H1 (cell line): ENCODE measurements around the gene NETO2. TPM values are rescaled to one million over a fixed set of nuclear protein-coding genes. Genes with fewer than 3 reads are reported as not detected.

Experiments
- CTCF ChIA-PET: fragments of 300-600 bp; sonication (Branson Sonifier 250); formaldehyde crosslinking; loops from one replicate; lab custom pipeline; 2021; ENCODE audit not compliant: partially characterized antibody; lab: Charles Lee
- POLR2A ChIA-PET: fragments of 300-600 bp; sonication (Branson Sonifier 250); formaldehyde crosslinking; loops from one replicate; lab custom pipeline; 2021; ENCODE audit warnings: inconsistent platforms; ENCODE audit not compliant: partially characterized antibody; lab: Charles Lee
- DNase-seq, 2 experiments: peaks; one replicate each; pipeline versions ENCODE4 v3.0.0 to v3.0.0-alpha.2; 2010 to 2022; ENCODE audit warnings: low spot score in 2 of 2, low read depth in 1 of 2, mixed read lengths in 1 of 2
- FAIRE-seq: peaks from 2 replicates; lab custom pipeline; 2011; peaks lifted over from hg19 to GRCh38; lab: Jason Lieb, UNC
- H2AFZ ChIP-seq: 2 replicates; pipeline ENCODE4 v1.8.1; 2012; ENCODE audit warnings: low read length, inconsistent platforms
- H2AK5ac ChIP-seq: 2 replicates; pipeline ENCODE4 v1.6.1; 2013; ENCODE audit warnings: low read depth, low read length
- H2BK120ac ChIP-seq: replicated peaks from 2 replicates; pipeline ENCODE3; 2013; ENCODE audit warnings: low read depth, low read length, inconsistent platforms
- H2BK12ac ChIP-seq: 2 replicates; pipeline ENCODE4 v1.6.1; 2013; ENCODE audit warnings: low read depth, low read length
- H2BK15ac ChIP-seq: 2 replicates; pipeline ENCODE4 v1.6.1; 2013; ENCODE audit warnings: low read length
- H2BK20ac ChIP-seq: 2 replicates; pipeline ENCODE4 v1.6.1; 2013; ENCODE audit warnings: low read length
- H2BK5ac ChIP-seq: 2 replicates; pipeline ENCODE4 v1.6.1; 2013; ENCODE audit warnings: low read depth, low read length
- H3K14ac ChIP-seq: 2 replicates; pipeline ENCODE4 v1.6.1; 2013; ENCODE audit warnings: inconsistent platforms; ENCODE audit not compliant: insufficient read length
- H3K18ac ChIP-seq: 2 replicates; pipeline ENCODE4 v1.6.1; 2013; ENCODE audit warnings: low read length; ENCODE audit errors: extremely low read depth
- H3K23ac ChIP-seq: 2 replicates; pipeline ENCODE4 v1.6.1; 2013; ENCODE audit warnings: inconsistent platforms; ENCODE audit not compliant: insufficient read length
- H3K23me2 ChIP-seq: 2 replicates; pipeline ENCODE4 v1.6.1; 2013; ENCODE audit warnings: low read depth, low read length
- H3K27ac ChIP-seq: 2 replicates; pipeline ENCODE4 v1.6.1; 2011; ENCODE audit warnings: low read depth, low read length, inconsistent platforms
- H3K27me3 ChIP-seq, 4 experiments: replicated peaks in 1 of 4; 1 replicate in 1 of 4; 2 replicates in 3 of 4; pipeline versions ENCODE4 v1.6.1 to v1.8.1; 2011 to 2013; ENCODE audit warnings: low read length in 3 of 4, mild to moderate bottlenecking in 3 of 4, inconsistent platforms in 2 of 4, mixed read lengths in 2 of 4, moderate library complexity in 1 of 4; ENCODE audit not compliant: control insufficient read depth in 3 of 4, insufficient read depth in 3 of 4; ENCODE audit errors: extremely low read depth in 1 of 4
- H3K36me3 ChIP-seq, 4 experiments: 2 replicates each; pipeline versions ENCODE4 v1.6.1 to v1.8.1; 2011 to 2013; ENCODE audit warnings: mild to moderate bottlenecking in 4 of 4, low read length in 3 of 4, moderate library complexity in 2 of 4, control low read depth in 1 of 4, inconsistent platforms in 1 of 4; ENCODE audit not compliant: insufficient read depth in 4 of 4, control insufficient read depth in 2 of 4
- H3K4ac ChIP-seq: replicated peaks from 2 replicates; pipeline ENCODE3; 2013; ENCODE audit warnings: low read length, low read depth, mixed read lengths, inconsistent platforms; ENCODE audit not compliant: insufficient read length
- H3K4me1 ChIP-seq, 4 experiments: replicated peaks in 1 of 4; 1 replicate in 1 of 4; 2 replicates in 3 of 4; pipeline versions ENCODE4 v1.6.1 to v1.8.1; 2011 to 2013; ENCODE audit warnings: low read length in 3 of 4, inconsistent platforms in 2 of 4, mixed read lengths in 1 of 4; ENCODE audit not compliant: insufficient read depth in 4 of 4, control insufficient read depth in 3 of 4
- H3K4me2 ChIP-seq, 2 experiments: 2 replicates each; pipeline versions ENCODE4 v1.6.1 to v1.8.1; 2011 to 2013; ENCODE audit warnings: low read depth in 2 of 2, low read length in 2 of 2, control low read depth in 1 of 2, inconsistent platforms in 1 of 2, mild to moderate bottlenecking in 1 of 2; ENCODE audit not compliant: insufficient read depth in 1 of 2
- H3K4me3 ChIP-seq, 4 experiments: fragments of 200-600, 300-600 bp in 1 of 4; sonication (generic), shearing (Covaris generic), sonication (Bioruptor Twin) in 1 of 4; 2 replicates each; pipeline versions ENCODE4 v1.5.1 to v1.8.1; 2011 to 2016; ENCODE audit warnings: low read length in 4 of 4, low read depth in 3 of 4, control low read depth in 2 of 4, inconsistent platforms in 2 of 4, mild to moderate bottlenecking in 2 of 4, mixed read lengths in 1 of 4, moderate library complexity in 1 of 4; ENCODE audit not compliant: insufficient read depth in 2 of 4; ENCODE audit errors: extremely low read depth in 1 of 4
- H3K56ac ChIP-seq: replicated peaks from 2 replicates; pipeline ENCODE3; 2013; ENCODE audit warnings: low read depth, mild to moderate bottlenecking, mixed read lengths, low read length, inconsistent platforms; ENCODE audit not compliant: insufficient read length
- H3K79me1 ChIP-seq: 2 replicates; pipeline ENCODE4 v1.6.1; 2013; ENCODE audit warnings: low read depth, low read length, control low read depth
- H3K79me2 ChIP-seq, 2 experiments: 2 replicates each; pipeline versions ENCODE4 v1.6.1 to v1.8.1; 2012 to 2013; ENCODE audit warnings: low read length in 2 of 2, mild to moderate bottlenecking in 2 of 2, inconsistent platforms in 1 of 2; ENCODE audit not compliant: insufficient read depth in 2 of 2, control insufficient read depth in 1 of 2
- H3K9ac ChIP-seq, 4 experiments: replicated peaks in 1 of 4; 1 replicate in 1 of 4; 2 replicates in 3 of 4; pipeline versions ENCODE4 v1.6.1 to v1.8.1; 2011 to 2013; ENCODE audit warnings: low read depth in 3 of 4, low read length in 3 of 4, control low read depth in 2 of 4, mild to moderate bottlenecking in 2 of 4, moderate library complexity in 2 of 4, inconsistent platforms in 1 of 4; ENCODE audit errors: extremely low read depth in 1 of 4
- H3K9me3 ChIP-seq, 2 experiments: 2 replicates each; pipeline versions ENCODE4 v1.6.1 to v1.8.1; 2012 to 2013; ENCODE audit warnings: mild to moderate bottlenecking in 2 of 2, moderate library complexity in 2 of 2, control low read depth in 1 of 2, inconsistent platforms in 1 of 2, low read depth in 1 of 2, low read length in 1 of 2, mixed read lengths in 1 of 2; ENCODE audit not compliant: insufficient read depth in 2 of 2
- H4K20me1 ChIP-seq, 2 experiments: replicated peaks in 1 of 2; 2 replicates each; pipeline versions ENCODE3 to v1.8.1; 2011 to 2013; ENCODE audit warnings: inconsistent platforms in 2 of 2, low read length in 2 of 2, mild to moderate bottlenecking in 1 of 2; ENCODE audit not compliant: insufficient read depth in 2 of 2, control insufficient read depth in 1 of 2
- H4K5ac ChIP-seq: 2 replicates; pipeline ENCODE4 v1.6.1; 2013; ENCODE audit warnings: low read length, low read depth, mixed read lengths, inconsistent platforms; ENCODE audit not compliant: insufficient read length
- H4K8ac ChIP-seq: 2 replicates; pipeline ENCODE4 v1.8.0; 2013; ENCODE audit warnings: mild to moderate bottlenecking, moderate library complexity, low read length, inconsistent platforms; ENCODE audit not compliant: insufficient read depth; ENCODE audit errors: extremely low read depth
- H4K91ac ChIP-seq: replicated peaks from 2 replicates; pipeline ENCODE3; 2013; ENCODE audit warnings: low read length, mixed read lengths, inconsistent platforms; ENCODE audit not compliant: insufficient read length
- CBX5 ChIP-seq: fragments of 300-800, 300-1000 bp; sonication (generic); IDR thresholded peaks from 2 replicates; pipeline ENCODE4 v1.7.1; 2016; ENCODE audit warnings: antibody characterized with exemption, low read length, low read depth
- CEBPB ChIP-seq: IDR thresholded peaks from 2 replicates; pipeline ENCODE4 v1.6.1; 2012; ENCODE audit warnings: low read depth, low read length
- CREB1 ChIP-seq: IDR thresholded peaks from 2 replicates; pipeline ENCODE4 v1.6.1; 2012; ENCODE audit warnings: inconsistent platforms
- EP300 ChIP-seq, 2 experiments: IDR thresholded peaks; 1 replicate in 1 of 2; 2 replicates in 1 of 2; pipeline ENCODE4 v1.6.1; 2011 to 2012; ENCODE audit warnings: low read depth in 2 of 2, low read length in 2 of 2, mild to moderate bottlenecking in 2 of 2, borderline replicate concordance in 1 of 2, inconsistent platforms in 1 of 2, moderate library complexity in 1 of 2
- KDM1A ChIP-seq: fragments of 200-600, 300-600 bp; sonication (generic); IDR thresholded peaks from 2 replicates; pipeline ENCODE4 v1.7.1; 2016; ENCODE audit warnings: mild to moderate bottlenecking, low read length, borderline replicate concordance
- RXRA ChIP-seq: IDR thresholded peaks from 2 replicates; pipeline ENCODE4 v1.6.1; 2011; ENCODE audit warnings: low read depth, mild to moderate bottlenecking, low read length, moderate library complexity; ENCODE audit not compliant: insufficient read depth
- SAP30 ChIP-seq: fragments of 300-600 bp; sonication (generic); IDR thresholded peaks from 2 replicates; pipeline ENCODE4 v1.7.1; 2012; ENCODE audit warnings: low read length, moderate library complexity, mild to moderate bottlenecking, inconsistent platforms; ENCODE audit not compliant: insufficient read depth, insufficient replicate concordance
- SIRT6 ChIP-seq: IDR thresholded peaks from one replicate; pipeline ENCODE4 v1.7.1; 2012; ENCODE audit warnings: low read length, inconsistent platforms
- SP1 ChIP-seq: IDR thresholded peaks from 2 replicates; pipeline ENCODE4 v1.6.1; 2011; ENCODE audit warnings: low read depth, low read length
- polyA plus RNA-seq, 7 experiments: library from polyadenylated mRNA; depleted of rRNA in 3 of 7; stranded (reverse) in 5 of 7; unstranded in 2 of 7; fragments of >200 nt in 5 of 7; fragments of 200-250 nt in 2 of 7; gene quantifications; 1 replicate in 5 of 7; 2 replicates in 1 of 7; 4 replicates in 1 of 7; pipeline versions ENCODE4 v1.2.1 to v1.2.3, GENCODE V29; 2011 to 2013; ENCODE audit warnings: missing spikeins in 2 of 7, mixed read lengths in 2 of 7
- total RNA-seq: library from RNA; stranded (reverse); fragmentation: NEBNext Ultra II Directional; extraction: Animal tissue kit (Norgen Biotek cat#: 25700); gene quantifications from 2 replicates; pipeline ENCODE4 v1.2.1, GENCODE V29; 2021

NETO2 gene
- total and polyA plus RNA-seq, 2 of the 8 experiments (the other 6 are each of a cell fraction or from before 2014, with no cell fraction given), result 9.4 to 12.5 TPM

DNA sequence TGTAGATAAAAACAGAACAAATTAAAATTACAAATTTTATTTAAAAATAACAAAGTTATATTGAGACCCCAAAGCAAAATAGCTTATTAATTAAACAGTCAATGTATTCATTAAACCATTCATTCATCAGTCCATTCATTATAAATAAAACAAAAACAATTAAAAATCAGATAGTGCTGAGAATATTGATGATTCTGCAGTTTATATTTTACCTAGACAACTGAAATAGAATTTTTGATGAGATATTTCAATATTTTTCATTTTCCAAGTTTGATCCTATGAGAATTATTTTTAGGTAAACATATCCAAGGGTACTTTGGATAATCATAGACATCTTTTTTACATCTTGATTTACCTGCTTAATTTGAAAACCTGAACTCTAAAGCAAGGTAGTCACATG lies 15.2 kb upstream of the NETO2 start:
- FAIRE-seq (no peak), DNase-seq (no peak)
- Histone ChIP-seq H3K4ac (no peak overlapping the region), H3K79me2 (no peaks in the 10 kb centered on the region), H3K4me3 (no peak overlapping the region), H3K27ac (no peak overlapping the region), H3K4me1 (no peaks in the 10 kb centered on the region), H2AFZ (no peak overlapping the region), H4K5ac (no peak overlapping the region), H3K79me1 (no peaks in the 10 kb centered on the region), H3K14ac (no peak overlapping the region), H4K20me1 (no peaks in the 10 kb centered on the region), H2BK12ac (no peak overlapping the region), H3K4me2 (no peak overlapping the region), H3K18ac (no peak overlapping the region), H4K8ac (no peak overlapping the region), H3K56ac (no peak overlapping the region), H2BK120ac (no peak overlapping the region), H3K36me3 (peaks cover 0 to 2% (median 0%) of the 10 kb centered on the region in 4 experiments; a peak in 2 of 8 replicates), H2BK15ac (no peak overlapping the region), H3K9me3 (no peaks in the 10 kb centered on the region), H4K91ac (no peak overlapping the region), H2BK20ac (no peak overlapping the region), H2AK5ac (no peak overlapping the region), H3K23me2 (no peaks in the 10 kb centered on the region; the same call in 1 of the 2 replicates), H3K23ac (no peak overlapping the region), H3K27me3 (no peaks in the 10 kb centered on the region), H3K9ac (no peak overlapping the region), H2BK5ac (no peak overlapping the region)
- TF ChIP-seq EP300 (IDR thresholded peaks at IDR 0.05; ENCODE audit: borderline replicate concordance in 1 of 2, low read depth in 2 of 2, low read length in 2 of 2) (no peak), CREB1 (no peak), SIRT6 (no peak), CEBPB (no peak), SP1 (no peak), SAP30 (no peak), RXRA (no peak), KDM1A (no peak), CBX5 (no peak)
- ChIA-PET POLR2A (no interaction called here), CTCF (interaction anchor here (1.6 kb wide), 1 partner anchor 15 kb away, joined by 4 read pairs; the partner anchor contains the start of gene NETO2)
